PC-3 (cell line): ENCODE results near the gene DOCK8.

ENCODE experiments used
- CTCF ChIP-seq: fragments of 300-600 bp; sonication (generic); conservative IDR thresholded peaks from 2 replicates; pipeline ENCODE4 v1.5.1; 2017; ENCODE audit warnings: antibody characterized with exemption, low read depth, mild to moderate bottlenecking, low read length
- EZH2 ChIP-seq: fragments of 300-600 bp; sonication (generic); IDR thresholded peaks from one replicate; pipeline ENCODE4 v1.6.1; 2017; ENCODE audit warnings: antibody characterized with exemption, mild to moderate bottlenecking, low read length; ENCODE audit not compliant: unreplicated experiment

- TF ChIP-seq EZH2, result no peak
- TF ChIP-seq CTCF, result no peak
These were observed 121.4 kb downstream of the DOCK8 start for GRCh38 chr9:336039-336438.
